Suprapubic skin (tissue), 3 donors: Measurements from ENCODE around the gene RGS6.

Experiments
- CTCF ChIP-seq, 2 donors: fragments of 200-600 bp in 1 of 2; fragments of 450-650 bp in 1 of 2; sonication (generic) in 1 of 2; IDR thresholded peaks; one replicate each; pipeline ENCODE4 v1.5.1; 2016 to 2019; ENCODE audit warnings: antibody characterized with exemption in 2 of 2, mild to moderate bottlenecking in 1 of 2, moderate library complexity in 1 of 2
- POLR2A ChIP-seq, 2 donors: fragments of 450-650 bp; IDR thresholded peaks; one replicate each; pipeline ENCODE4 v1.6.1; 2017; ENCODE audit warnings: antibody characterized with exemption in 2 of 2, mild to moderate bottlenecking in 2 of 2, moderate library complexity in 2 of 2

- TF ChIP-seq POLR2A (IDR thresholded peaks at IDR 0.05) (no peak), CTCF (IDR thresholded peaks at IDR 0.05) (no peak)
Measured at GRCh38 chr14:72513346-72513745, 581.1 kb downstream of the RGS6 start.
